Measurements from ENCODE around the gene RUNDC3A.
A peak's percentile ranks its signal among the peaks of the same experiment; 100 is the strongest.
"Not testable (repeated sequence)": the region's sequence is repeated elsewhere in the genome, so short reads cannot be mapped to it uniquely, and the experiment has no call there.

RUNDC3A gene

GRCh38 chr17:44321246-44322120 is 13.1 kb downstream of the RUNDC3A start:
- DNase-seq: no peak

GRCh38 chr17:44322236-44322895 is 14.0 kb downstream of the RUNDC3A start:
- no peak for DNase-seq

- DNase-seq: no peak
Observed at GRCh38 chr17:44323359-44324091, 15.1 kb downstream of the RUNDC3A start.

GRCh38 chr17:44324092-44324570 is 15.7 kb downstream of the RUNDC3A start:
- no peak for DNase-seq

GRCh38 chr17:44324571-44325275 is 16.3 kb downstream of the RUNDC3A start, which contains the start of gene SLC25A39:
TSS of gene SLC25A39 (minus strand) at chr17:44324823. CDS start at chr17:44323562, 1,261 bp downstream.
- DNase-seq: peak; percentile 96 to 97

GRCh38 chr17:44326861-44327444 is 18.6 kb downstream of the RUNDC3A start:
- DNase-seq: peak; percentile 90 to 92

- DNase-seq: no peak
Observed at GRCh38 chr17:44327715-44328449, 19.5 kb downstream of the RUNDC3A start.

GRCh38 chr17:44329516-44329915 is 21.1 kb downstream of the RUNDC3A start:
- not testable (repeated sequence) for DNase-seq

- not testable (repeated sequence) for DNase-seq
Observed at GRCh38 chr17:44330263-44330662, 21.9 kb downstream of the RUNDC3A start.

- peak; percentile 70 to 75 for DNase-seq
Observed at GRCh38 chr17:44331249-44331760, 22.9 kb downstream of the RUNDC3A start.

GRCh38 chr17:44333371-44333770 is 25.0 kb downstream of the RUNDC3A start:
- DNase-seq: no peak

GRCh38 chr17:44334315-44334714 is 25.9 kb downstream of the RUNDC3A start:
- no peak for DNase-seq

- no peak for DNase-seq
Observed at GRCh38 chr17:44334727-44335126, 26.3 kb downstream of the RUNDC3A start.

GRCh38 chr17:44335564-44335963 is 27.2 kb downstream of the RUNDC3A start:
- DNase-seq: no peak

GRCh38 chr17:44335968-44336367 is 27.6 kb downstream of the RUNDC3A start:
- no peak for DNase-seq

- DNase-seq: no peak
Observed at GRCh38 chr17:44338702-44339101, 30.3 kb downstream of the RUNDC3A start.

- DNase-seq: not testable (repeated sequence)
Observed at GRCh38 chr17:44340553-44340952, 32.2 kb downstream of the RUNDC3A start.

- DNase-seq: no peak
Observed at GRCh38 chr17:44343510-44344209, 35.3 kb downstream of the RUNDC3A start.

GRCh38 chr17:44344939-44345453 is 36.6 kb downstream of the RUNDC3A start, which contains the start of gene GRN:
TSS of gene GRN (plus strand) at chr17:44345302. CDS start at chr17:44349165, 3,863 bp downstream.
- peak; percentile 84 to 87 for DNase-seq

- peak; percentile 41 to 58 for DNase-seq
Observed at GRCh38 chr17:44345454-44346026, 37.1 kb downstream of the RUNDC3A start.
